Uterus (tissue), 4 donors: ENCODE measurements around the gene METTL25. TPM values are rescaled to one million over a fixed set of nuclear protein-coding genes. Genes with fewer than 3 reads are reported as not detected.
A peak's percentile ranks its signal among the peaks of the same experiment; 100 is the strongest.

Experiments
- DNase-seq, 2 donors: peaks; one replicate each; pipeline ENCODE4 v3.0.0-alpha.2; 2019 to 2020
- H3K27ac ChIP-seq, 2 donors: fragments of 200-600 bp; sonication (generic); 1 replicate in 1 of 2; 2 replicates in 1 of 2; pipeline ENCODE4 v1.5.1; 2016 to 2018
- H3K27me3 ChIP-seq, 2 donors: fragments of 200-600 bp; sonication (generic); one replicate each; pipeline ENCODE4 v1.5.1; 2018 to 2019; ENCODE audit warnings: control low read depth in 1 of 2
- H3K36me3 ChIP-seq, 2 donors: fragments of 200-600 bp; sonication (generic); one replicate each; pipeline ENCODE4 v1.5.1; 2019; ENCODE audit warnings: control low read depth in 1 of 2
- H3K4me1 ChIP-seq, 2 donors: fragments of 200-600 bp; sonication (generic); one replicate each; pipeline ENCODE4 v1.5.1; 2018 to 2019; ENCODE audit warnings: control low read depth in 1 of 2
- H3K4me3 ChIP-seq, 2 donors: fragments of 200-600 bp; sonication (generic); 1 replicate in 1 of 2; 2 replicates in 1 of 2; pipeline ENCODE4 v1.5.1; 2018 to 2019; ENCODE audit warnings: mild to moderate bottlenecking in 1 of 2
- H3K9me3 ChIP-seq, 2 donors: fragments of 200-600 bp; sonication (generic); one replicate each; pipeline ENCODE4 v1.5.1; 2019; ENCODE audit warnings: control low read depth in 1 of 2
- CTCF ChIP-seq, 4 experiments: fragments of 200-600 bp in 2 of 4; fragments of 450-650 bp in 2 of 4; sonication (generic) in 2 of 4; IDR thresholded peaks; one replicate each; pipeline ENCODE4 v1.5.1; 2016 to 2019; ENCODE audit warnings: antibody characterized with exemption in 4 of 4, mild to moderate bottlenecking in 2 of 4, moderate library complexity in 1 of 4
- POLR2A ChIP-seq, 2 donors: fragments of 450-650 bp; IDR thresholded peaks; one replicate each; pipeline ENCODE4 v1.6.1; 2016; ENCODE audit warnings: antibody characterized with exemption in 2 of 2, mild to moderate bottlenecking in 1 of 2, moderate library complexity in 1 of 2
- intact Hi-C: fragments of 100-400 bp; cut with DNase I; formaldehyde crosslinking; loops from one replicate; pipeline ENCODE4 v1.15.1; 2023; ENCODE audit warnings: low total_unique reads
- total RNA-seq, 4 donors: library from RNA; depleted of rRNA in 3 of 4; stranded (reverse); fragments of >200 nt in 3 of 4; gene quantifications; one replicate each; pipeline versions ENCODE4 v1.1.0 to v1.2.4, GENCODE V29; 2014 to 2023
- donor health status: DM: yes; HTN: yes; CAD: no.

Gene METTL25
- total RNA-seq, 4 donors from 2014 or later: 22.6 to 48.7 (median 32.8) TPM

GRCh38 chr12:82525616-82526015, 167.3 kb downstream of the METTL25 start:
- intact Hi-C loops: no loop called here
- no peak for DNase-seq
- Histone ChIP-seq H3K4me1 (no peaks in the 10 kb centered on the region), H3K27me3 (no peaks in the 10 kb centered on the region), H3K9me3 (no peaks in the 10 kb centered on the region), H3K27ac (no peak overlapping the region), H3K36me3 (no peaks in the 10 kb centered on the region), H3K4me3 (no peak overlapping the region)
- TF ChIP-seq CTCF (IDR thresholded peaks at IDR 0.05) (no peak), POLR2A (IDR thresholded peaks at IDR 0.05) (no peak)

DNA sequence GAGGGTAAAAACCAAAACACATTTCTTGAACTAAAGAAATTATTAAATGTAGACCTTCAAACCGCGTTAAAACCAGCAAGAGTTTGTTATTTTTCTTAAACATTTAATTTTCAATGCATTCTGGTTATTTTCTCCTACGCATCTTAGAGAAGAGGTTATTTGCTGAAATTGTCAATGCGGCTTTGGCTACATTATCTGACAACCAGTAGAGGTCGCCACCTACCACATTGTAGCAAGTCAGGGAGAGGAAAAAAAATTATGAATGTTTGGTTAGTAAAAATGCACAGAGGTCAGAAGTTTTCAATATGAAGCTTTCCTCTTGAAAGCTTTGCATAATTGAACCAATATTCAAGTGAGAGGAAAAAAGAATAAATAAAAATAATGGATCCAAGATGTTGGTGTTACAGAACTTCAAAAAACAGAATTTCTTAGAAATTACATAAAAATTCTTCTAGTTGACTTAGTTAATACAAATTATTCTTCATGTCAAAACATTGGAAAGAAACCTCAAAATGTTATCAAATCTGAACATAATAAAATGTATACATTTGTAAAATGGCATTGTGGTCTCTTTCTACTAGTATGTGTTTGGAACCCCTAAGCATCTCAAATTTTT, 168.9 kb downstream of the METTL25 start:
- Histone ChIP-seq H3K36me3 (no peaks in the 10 kb centered on the region), H3K27me3 (no peaks in the 10 kb centered on the region), H3K4me1 (no peaks in the 10 kb centered on the region), H3K9me3 (no peaks in the 10 kb centered on the region), H3K4me3 (no peak overlapping the region), H3K27ac (no peak overlapping the region)
- intact Hi-C loops: no loop called here
- DNase-seq: no peak
- TF ChIP-seq CTCF (IDR thresholded peaks at IDR 0.05) (peak; percentile 53 to 65 (median 55)), POLR2A (IDR thresholded peaks at IDR 0.05) (no peak)

Other genes starting within 250 kb of the METTL25 start
- 10 to 100 TPM; 30.9 to 54.7 (median 42.3) TPM for gene CCDC59, start 142 bp upstream of the METTL25 start, total RNA-seq